Stimulated activated CD8-positive, alpha-beta memory T cell treated with anti-CD3 and anti-CD28 coated beads, Interleukin-7, amount 100 ng/mL, for 24 hours (primary cell): ENCODE data around the gene ARHGAP11A.

Experiments
- DNase-seq: peaks from one replicate; pipeline ENCODE4 v3.0.0-alpha.2; 2020; ENCODE audit warnings: low read depth

Gene ARHGAP11A

GRCh38 chr15:32657198-32657883, 42.0 kb downstream of the ARHGAP11A start:
- no peak for DNase-seq

GRCh38 chr15:32657941-32658340, 42.6 kb downstream of the ARHGAP11A start:
- DNase-seq, result no peak

- DNase-seq, result no peak
These were observed 44.2 kb downstream of the ARHGAP11A start for GRCh38 chr15:32659340-32660155.

- no peak for DNase-seq
These were observed 48.4 kb downstream of the ARHGAP11A start for GRCh38 chr15:32663671-32664070.

- no peak for DNase-seq
These were observed 49.5 kb downstream of the ARHGAP11A start for GRCh38 chr15:32664796-32665195.

- DNase-seq, result no peak
These were observed 52.0 kb downstream of the ARHGAP11A start for GRCh38 chr15:32667321-32667720.

- DNase-seq, result no peak
These were observed 53.6 kb downstream of the ARHGAP11A start for GRCh38 chr15:32668942-32669341.

GRCh38 chr15:32669896-32670611, 54.8 kb downstream of the ARHGAP11A start:
- DNase-seq, result no peak

GRCh38 chr15:32670623-32671022, 55.3 kb downstream of the ARHGAP11A start:
- DNase-seq, result no peak

GRCh38 chr15:32671339-32672325, 56.3 kb downstream of the ARHGAP11A start:
- no peak for DNase-seq

- no peak for DNase-seq
These were observed 59.4 kb downstream of the ARHGAP11A start for GRCh38 chr15:32674681-32675080.

GRCh38 chr15:32675466-32675865, 60.2 kb downstream of the ARHGAP11A start:
- DNase-seq, result no peak

- DNase-seq, result no peak
These were observed 60.9 kb downstream of the ARHGAP11A start for GRCh38 chr15:32676169-32676568.

GRCh38 chr15:32677238-32677750, 62.0 kb downstream of the ARHGAP11A start:
- DNase-seq, result no peak

GRCh38 chr15:32679298-32679690, 64.0 kb downstream of the ARHGAP11A start:
- no peak for DNase-seq

GRCh38 chr15:32682569-32682968, 67.3 kb downstream of the ARHGAP11A start:
- no peak for DNase-seq

- no peak for DNase-seq
These were observed 67.8 kb downstream of the ARHGAP11A start for GRCh38 chr15:32682977-32683630.

GRCh38 chr15:32683906-32684584, 68.7 kb downstream of the ARHGAP11A start:
- no peak for DNase-seq

GRCh38 chr15:32685576-32685975, 70.3 kb downstream of the ARHGAP11A start:
- DNase-seq, result no peak

GRCh38 chr15:32687556-32687955, 72.3 kb downstream of the ARHGAP11A start:
- no peak for DNase-seq
